ENCODE results near the gene SSBP4. TPM values are rescaled to one million over a fixed set of nuclear protein-coding genes. Genes with fewer than 3 reads are reported as not detected.
A peak's percentile ranks its signal among the peaks of the same experiment; 100 is the strongest.

SSBP4 gene
- total and polyA plus RNA-seq, 3 experiments from 2014 or later: 108 to 131 (median 111) TPM

DNA sequence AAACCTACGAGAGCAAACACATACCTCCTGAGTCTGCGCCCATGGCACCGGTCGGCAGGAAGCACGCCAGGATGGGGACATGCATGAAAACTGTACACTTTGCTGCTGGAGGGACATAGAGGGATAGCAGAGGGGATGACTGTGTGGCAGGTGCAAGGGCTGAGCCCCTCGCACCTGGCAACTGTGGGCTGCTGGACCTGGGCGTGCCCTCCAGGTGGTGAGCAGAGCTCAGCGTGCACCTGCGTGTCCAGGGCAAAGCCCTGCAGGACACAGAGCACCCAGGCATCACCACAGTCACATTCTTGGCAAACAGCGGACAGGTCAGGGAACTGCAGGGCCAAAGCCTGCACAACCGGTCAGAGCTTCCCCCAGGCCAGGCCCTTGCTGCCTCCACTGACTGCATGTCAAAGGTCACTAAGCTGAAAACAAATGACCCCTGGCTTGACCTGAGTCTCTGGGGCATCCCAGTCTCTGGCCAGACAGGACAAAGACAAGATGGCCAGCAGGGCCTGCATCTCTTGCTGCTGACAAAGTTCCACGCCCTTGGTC lies 27.7 kb downstream of the SSBP4 start:
- Mint-ChIP-seq H3K36me3 (peaks cover 4 to 81% (median 7%) of the 10 kb centered on the region in 3 donors), H3K4me1 (peaks cover 13 to 20% (median 14%) of the 10 kb centered on the region in 3 donors), H3K9me3 (peaks cover 0 to 4% (median 2%) of the 10 kb centered on the region in 5 donors), H3K4me3 (no peak overlapping the region), H3K27ac (no peak overlapping the region), H3K27me3 (peaks cover 0 to 2% of the 10 kb centered on the region in 2 donors)
- POLR2A ChIA-PET: interaction anchor here (1.0 kb wide), 1 partner anchor 13 kb away, joined by 4 read pairs; no protein-coding TSS in a partner anchor
- Histone ChIP-seq H3K4me3 (ENCODE audit: low read length) (no peak overlapping the region), H3K27ac (ENCODE audit: low read depth, low read length) (no peak overlapping the region), H3K4me1 (ENCODE audit: insufficient read depth, low read length) (peaks cover 8% of the 10 kb centered on the region), H3K36me3 (ENCODE audit: insufficient read depth, low read length) (peaks cover 32% of the 10 kb centered on the region), H3K9me3 (ENCODE audit: low read length) (no peaks in the 10 kb centered on the region), H3K27me3 (ENCODE audit: insufficient read depth, low read length, poor library complexity, severe bottlenecking) (no peaks in the 10 kb centered on the region)
- DNase-seq: no peak
- CTCF ChIA-PET: interaction anchor here (1.4 kb wide), 1 partner anchor 36 kb away, joined by 4 read pairs; no protein-coding TSS in a partner anchor

DNA sequence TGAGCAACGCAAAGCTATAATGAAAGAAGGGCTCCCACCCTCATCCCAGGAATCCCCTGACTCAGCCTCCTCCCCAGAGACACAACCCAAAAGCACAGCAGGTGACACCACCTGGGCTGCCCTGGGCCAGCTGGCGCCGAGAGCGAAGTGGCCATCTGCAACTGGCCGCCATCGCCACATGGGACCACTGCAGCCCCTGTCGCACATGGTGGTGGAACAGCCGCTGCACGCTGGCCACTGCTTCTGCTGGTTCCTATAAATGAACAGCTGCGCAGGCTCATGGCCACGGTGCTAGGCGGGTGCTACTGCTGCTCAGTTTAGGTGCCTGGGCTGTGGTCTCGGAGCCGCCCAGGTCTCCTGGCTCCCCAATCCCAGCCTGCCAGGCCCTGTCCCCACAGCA lies 30.4 kb downstream of the SSBP4 start:
- CTCF ChIA-PET: interaction anchor here (1.5 to 4.2 kb wide), 4 partner anchors 9 to 139 kb away, joined by 4 to 30 read pairs (median 9); partner anchors contain the start of gene REX1BD
- H3K36me3 ChIP-seq (ENCODE audit: insufficient read depth, low read length): peaks cover 24% of the 10 kb centered on the region

DNA sequence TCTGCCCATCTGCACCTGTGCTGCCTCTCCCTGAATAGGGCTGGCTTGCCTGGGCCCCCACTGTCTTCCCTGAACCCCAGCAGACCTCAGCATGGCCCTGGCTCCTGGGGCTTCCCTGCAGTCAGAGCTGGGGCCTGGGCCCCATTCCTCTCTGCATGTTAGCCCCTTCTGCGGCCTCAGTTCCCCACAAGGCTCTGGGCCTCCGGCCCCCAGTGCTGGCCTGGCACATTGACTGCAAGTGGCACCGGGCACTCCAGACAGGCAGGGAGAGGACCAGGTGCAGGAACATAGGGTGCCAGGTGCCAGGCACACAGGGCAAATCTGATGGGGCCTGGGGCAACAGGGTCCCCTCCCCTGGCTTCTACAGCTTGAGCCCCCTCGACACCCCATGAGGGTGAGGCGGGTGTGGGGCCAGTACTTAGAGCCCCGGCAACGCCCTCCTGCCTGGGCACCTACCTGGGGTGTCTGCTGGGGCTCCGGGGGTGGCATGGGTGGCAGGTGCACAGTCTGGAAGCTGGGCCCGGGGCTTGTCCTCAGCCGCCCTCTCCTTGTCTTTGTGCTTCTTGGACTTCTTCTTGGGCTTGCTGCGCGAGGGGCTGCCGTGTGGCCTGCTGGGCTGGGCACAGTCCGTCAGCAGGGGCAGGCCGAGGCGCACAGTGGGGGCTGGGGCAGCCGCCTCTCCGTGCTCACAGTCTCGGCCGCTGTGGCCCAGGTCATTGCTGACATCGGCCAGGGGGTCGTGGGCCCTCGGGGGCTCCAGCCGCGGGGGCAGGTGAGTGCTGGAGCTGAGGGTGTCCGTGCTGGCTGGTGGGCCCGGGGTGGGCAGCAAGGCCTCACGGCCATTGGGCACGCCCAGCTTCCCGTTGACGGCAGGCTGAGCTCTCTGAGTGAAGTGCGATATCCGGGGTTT lies 31.1 kb downstream of the SSBP4 start:
- Histone ChIP-seq H3K27ac (ENCODE audit: low read depth, low read length) (no peak overlapping the region), H3K36me3 (ENCODE audit: insufficient read depth, low read length) (peaks cover 24% of the 10 kb centered on the region), H3K9me3 (ENCODE audit: low read length) (no peaks in the 10 kb centered on the region), H3K27me3 (ENCODE audit: insufficient read depth, low read length, poor library complexity, severe bottlenecking) (no peaks in the 10 kb centered on the region), H3K4me1 (ENCODE audit: insufficient read depth, low read length) (no peaks in the 10 kb centered on the region), H3K4me3 (ENCODE audit: low read length) (no peak overlapping the region)
- H3K9me3 Mint-ChIP-seq: no peaks in the 10 kb centered on the region
- peaks cover 4 to 8% (median 5%) of the 10 kb centered on the region in 3 donors for H3K4me1 Mint-ChIP-seq
- peak overlapping the region in 1 of 7 donors; percentile 84 for H3K4me3 Mint-ChIP-seq
- no peaks in the 10 kb centered on the region for H3K27me3 Mint-ChIP-seq
- H3K27ac Mint-ChIP-seq: peak overlapping the region in 5 of 8 donors; percentile 14 to 94 (median 80)
- ChIA-PET POLR2A (interaction anchor here (1.2 kb wide), 1 partner anchor 121 kb away, joined by 4 read pairs; the partner anchor contains the start of gene UBA52), CTCF (interaction anchor here (0.7 to 4.2 kb wide), 28 partner anchors 7 to 537 kb away, joined by 3 to 30 read pairs (median 6); partner anchors contain the start of genes ELL, REX1BD, SSBP4 and UBA52)
- H3K36me3 Mint-ChIP-seq: peaks cover 0 to 76% (median 6%) of the 10 kb centered on the region in 3 donors
- no peak for DNase-seq

More for the DNA sequence above, 30.4 kb downstream of the SSBP4 start:
- no peak overlapping the region for H3K4me3 Mint-ChIP-seq
- Histone ChIP-seq H3K4me1 (ENCODE audit: insufficient read depth, low read length) (no peaks in the 10 kb centered on the region), H3K27ac (ENCODE audit: low read depth, low read length) (no peak overlapping the region), H3K27me3 (ENCODE audit: insufficient read depth, low read length, poor library complexity, severe bottlenecking) (no peaks in the 10 kb centered on the region), H3K9me3 (ENCODE audit: low read length) (no peaks in the 10 kb centered on the region), H3K4me3 (ENCODE audit: low read length) (no peak overlapping the region)
- peaks cover 4 to 8% (median 5%) of the 10 kb centered on the region in 3 donors for H3K4me1 Mint-ChIP-seq
- H3K9me3 Mint-ChIP-seq: no peaks in the 10 kb centered on the region
- DNase-seq: no peak
- peaks cover 0 to 82% (median 6%) of the 10 kb centered on the region in 3 donors for H3K36me3 Mint-ChIP-seq
- POLR2A ChIA-PET: no interaction called here
- no peak overlapping the region for H3K27ac Mint-ChIP-seq
- H3K27me3 Mint-ChIP-seq: no peaks in the 10 kb centered on the region

DNA sequence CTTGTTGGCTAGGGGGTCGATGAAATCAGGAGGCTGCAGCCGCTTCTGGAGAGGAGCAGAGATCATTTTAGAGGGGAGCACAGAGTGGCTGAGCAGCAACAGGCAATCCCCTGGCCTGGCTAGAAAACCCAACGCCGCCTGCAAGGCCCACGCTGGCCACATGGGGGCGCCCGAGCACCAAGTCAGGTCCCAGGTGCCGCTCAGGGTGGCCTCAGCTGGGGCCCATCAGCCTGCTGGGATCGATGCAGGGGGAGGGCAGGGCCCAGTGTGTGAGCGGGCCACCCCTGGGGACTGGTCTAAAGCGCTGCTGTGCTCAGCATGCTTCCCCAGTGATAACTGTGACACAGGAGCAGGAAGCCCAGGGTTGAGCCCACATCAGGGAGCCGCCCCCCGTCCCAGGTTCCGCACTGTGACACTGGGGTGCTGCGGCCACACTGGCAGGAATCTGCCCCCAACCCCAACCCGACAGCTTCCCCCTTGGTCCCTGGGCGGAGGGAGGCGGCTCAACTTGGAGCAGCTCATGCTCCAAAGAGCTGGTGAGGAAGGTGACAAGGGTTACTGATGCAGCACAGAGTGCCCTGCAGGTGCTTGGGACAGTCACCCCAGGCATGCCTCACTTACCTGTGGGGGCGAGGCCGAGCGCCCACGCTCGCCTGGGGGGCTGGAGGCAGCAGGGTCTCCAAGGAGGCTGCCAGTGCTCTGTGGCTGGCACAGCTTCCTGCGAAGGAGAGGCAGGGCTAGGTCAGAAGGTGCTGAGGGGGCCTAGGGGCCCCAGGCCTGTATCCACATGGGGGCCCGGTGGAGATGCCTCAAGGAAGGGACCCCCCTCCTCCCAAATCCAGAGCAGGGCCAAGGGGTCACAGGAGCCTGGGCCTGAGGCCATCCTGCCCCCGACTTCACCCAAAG lies 32.0 kb downstream of the SSBP4 start:
- H3K4me1 ChIP-seq (ENCODE audit: insufficient read depth, low read length): no peaks in the 10 kb centered on the region
- Mint-ChIP-seq H3K27me3 (no peaks in the 10 kb centered on the region), H3K4me1 (peaks cover 4 to 8% (median 5%) of the 10 kb centered on the region in 3 donors), H3K36me3 (peaks cover 0 to 77% (median 6%) of the 10 kb centered on the region in 3 donors), H3K27ac (peak overlapping the region in 5 of 8 donors; percentile 14 to 94 (median 80)), H3K4me3 (peak overlapping the region in 1 of 7 donors; percentile 84), H3K9me3 (no peaks in the 10 kb centered on the region)
- no peak overlapping the region for H3K27ac ChIP-seq (ENCODE audit: low read depth, low read length)
- peaks cover 17% of the 10 kb centered on the region for H3K36me3 ChIP-seq (ENCODE audit: insufficient read depth, low read length)
- H3K27me3 ChIP-seq (ENCODE audit: insufficient read depth, low read length, poor library complexity, severe bottlenecking): no peaks in the 10 kb centered on the region
- no peaks in the 10 kb centered on the region for H3K9me3 ChIP-seq (ENCODE audit: low read length)
- ChIA-PET POLR2A (interaction anchor here (1.2 kb wide), 1 partner anchor 120 kb away, joined by 4 read pairs; the partner anchor contains the start of gene UBA52), CTCF (interaction anchor here (0.6 to 4.2 kb wide), 37 partner anchors 8 to 536 kb away, joined by 3 to 30 read pairs (median 5); partner anchors contain the start of genes ELL, ISYNA1, REX1BD and SSBP4)
- DNase-seq: peak; percentile 78 to 89 (median 83)
- no peak overlapping the region for H3K4me3 ChIP-seq (ENCODE audit: low read length)

DNA sequence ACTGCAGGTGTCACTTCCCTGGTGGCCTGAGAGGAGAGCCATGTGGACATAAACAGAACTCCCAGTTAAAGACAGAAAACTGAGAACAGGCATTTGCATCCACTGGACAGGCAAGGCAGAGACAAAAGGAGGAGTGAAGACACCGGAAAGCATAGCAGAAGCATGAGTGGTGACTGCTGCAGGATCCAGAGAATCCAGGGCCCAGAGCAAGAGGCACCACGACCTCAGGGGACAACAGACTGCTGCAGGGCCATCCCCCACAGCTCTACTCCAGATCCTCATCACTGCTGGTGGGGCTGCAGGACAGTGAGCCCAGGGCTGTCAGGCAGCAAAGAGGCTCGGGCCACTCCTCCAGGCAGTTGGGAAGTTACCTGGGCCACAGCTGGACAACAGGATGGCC lies 33.2 kb downstream of the SSBP4 start:
- no peak overlapping the region for H3K27ac ChIP-seq (ENCODE audit: low read depth, low read length)
- Mint-ChIP-seq H3K4me3 (no peak overlapping the region), H3K27ac (peak overlapping the region in 2 of 8 donors; percentile 36 to 87), H3K9me3 (no peaks in the 10 kb centered on the region), H3K27me3 (no peaks in the 10 kb centered on the region), H3K4me1 (peaks cover 4 to 8% (median 5%) of the 10 kb centered on the region in 3 donors), H3K36me3 (peaks cover 0 to 75% (median 6%) of the 10 kb centered on the region in 3 donors)
- no peak overlapping the region for H3K4me3 ChIP-seq (ENCODE audit: low read length)
- CTCF ChIA-PET: interaction anchor here (1.2 to 4.2 kb wide), 11 partner anchors 9 to 395 kb away, joined by 3 to 30 read pairs (median 6); partner anchors contain the start of genes ELL, ISYNA1, REX1BD and SSBP4
- no peak for DNase-seq
- H3K9me3 ChIP-seq (ENCODE audit: low read length): no peaks in the 10 kb centered on the region
- no peaks in the 10 kb centered on the region for H3K4me1 ChIP-seq (ENCODE audit: insufficient read depth, low read length)
- H3K27me3 ChIP-seq (ENCODE audit: insufficient read depth, low read length, poor library complexity, severe bottlenecking): no peaks in the 10 kb centered on the region
- H3K36me3 ChIP-seq (ENCODE audit: insufficient read depth, low read length): peaks cover 14% of the 10 kb centered on the region
- POLR2A ChIA-PET: no interaction called here

DNA sequence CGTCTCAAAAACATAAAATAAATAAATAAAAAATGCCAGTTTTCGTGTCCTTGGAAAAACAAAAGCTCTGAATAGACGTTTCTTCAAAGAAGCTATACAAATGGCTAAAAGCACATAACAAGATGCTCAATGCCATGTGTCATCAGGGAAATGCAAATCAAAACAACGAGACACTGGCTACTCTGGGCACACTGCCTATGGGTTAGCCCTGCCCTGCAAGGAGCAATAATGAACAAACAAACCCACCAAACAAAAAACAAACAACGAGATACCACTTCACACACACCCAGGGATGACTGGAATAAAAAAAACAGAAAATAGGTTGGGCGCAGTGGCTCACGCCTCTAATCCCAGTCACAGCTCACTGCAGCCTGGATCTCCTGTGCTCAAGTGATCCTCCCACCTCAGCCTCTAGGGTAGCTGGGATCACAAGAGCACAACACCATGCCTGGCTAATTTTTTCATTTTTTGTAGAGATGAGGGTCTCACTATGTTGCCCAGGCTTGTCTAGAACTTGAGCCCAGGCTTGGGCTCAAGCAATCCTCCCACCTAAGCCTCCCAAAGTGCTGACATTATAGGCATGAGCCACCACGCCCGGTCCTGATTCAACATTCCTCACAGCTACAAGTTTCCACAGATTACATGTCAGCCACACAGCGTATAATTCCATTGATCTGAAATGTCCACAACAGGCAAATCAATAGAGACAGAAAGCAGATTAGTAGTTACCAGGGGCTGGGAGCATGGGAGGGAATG lies 34.2 kb downstream of the SSBP4 start:
- no peaks in the 10 kb centered on the region for H3K27me3 ChIP-seq (ENCODE audit: insufficient read depth, low read length, poor library complexity, severe bottlenecking)
- H3K36me3 ChIP-seq (ENCODE audit: insufficient read depth, low read length): peaks cover 7% of the 10 kb centered on the region
- Mint-ChIP-seq H3K27ac (peak overlapping the region in 6 of 8 donors; percentile 1 to 64 (median 36)), H3K4me3 (no peak overlapping the region), H3K36me3 (peaks cover 0 to 75% (median 2%) of the 10 kb centered on the region in 3 donors), H3K9me3 (no peaks in the 10 kb centered on the region), H3K27me3 (no peaks in the 10 kb centered on the region), H3K4me1 (peaks cover 3 to 8% (median 4%) of the 10 kb centered on the region in 3 donors)
- DNase-seq: no peak
- H3K4me1 ChIP-seq (ENCODE audit: insufficient read depth, low read length): no peaks in the 10 kb centered on the region
- CTCF ChIA-PET: interaction anchor here (1.0 to 1.9 kb wide), 4 partner anchors 13 to 136 kb away, joined by 3 to 6 read pairs (median 4); partner anchors contain the start of genes KXD1 and REX1BD
- H3K9me3 ChIP-seq (ENCODE audit: low read length): no peaks in the 10 kb centered on the region
- no peak overlapping the region for H3K4me3 ChIP-seq (ENCODE audit: low read length)
- POLR2A ChIA-PET: no interaction called here
- H3K27ac ChIP-seq (ENCODE audit: low read depth, low read length): no peak overlapping the region

All from CD8-positive, alpha-beta memory T cell (primary cell).